ENCODE measurements around the gene EFCAB11.
A peak's percentile ranks its signal among the peaks of the same experiment; 100 is the strongest.

EFCAB11 gene

DNA sequence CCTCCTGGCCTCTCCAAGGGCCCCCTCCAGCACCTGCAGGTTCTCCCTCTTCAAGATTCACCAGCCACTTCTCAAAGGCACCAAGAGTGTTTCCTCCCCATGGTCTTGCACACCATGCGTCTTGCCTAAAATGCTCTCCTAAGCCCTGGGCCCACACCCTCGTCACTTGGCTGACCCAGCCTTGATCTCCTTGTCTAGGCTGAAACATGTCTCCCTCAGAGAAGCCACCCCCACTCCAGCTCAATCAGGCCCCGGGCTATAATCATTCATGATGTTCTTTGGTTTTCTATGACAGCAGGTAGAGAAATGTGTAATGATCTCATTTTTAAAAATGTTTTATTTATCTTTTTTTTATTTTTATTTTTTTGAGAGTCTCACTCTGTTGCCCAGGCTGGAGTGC, 88.1 kb downstream of the EFCAB11 start:
- DNase-seq (ENCODE audit: low read depth, low spot score), result no peak

DNA sequence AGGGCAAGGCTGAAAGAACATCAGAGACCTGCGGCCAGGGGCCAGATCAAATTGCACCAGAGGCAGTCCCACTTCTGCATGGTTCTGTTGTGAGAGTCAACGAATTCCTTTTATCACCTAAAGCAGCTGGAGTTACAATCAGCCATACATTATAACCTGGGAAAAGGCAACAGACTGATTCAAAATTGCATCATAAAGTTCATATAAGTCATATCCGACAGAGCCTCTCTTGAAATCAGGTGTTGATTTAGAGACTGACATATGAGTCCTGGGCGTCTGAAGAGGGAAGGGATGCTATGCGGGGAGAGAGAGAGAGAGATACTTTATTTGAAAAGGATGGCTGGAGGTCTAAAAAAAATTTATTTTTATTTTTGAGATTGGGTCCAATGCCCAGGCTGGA, 89.4 kb downstream of the EFCAB11 start:
- no peak for DNase-seq (ENCODE audit: low read depth, low spot score)

GRCh38 chr14:89862856-89863255, 91.7 kb downstream of the EFCAB11 start:
- DNase-seq (ENCODE audit: low read depth, low spot score), result no peak

DNA sequence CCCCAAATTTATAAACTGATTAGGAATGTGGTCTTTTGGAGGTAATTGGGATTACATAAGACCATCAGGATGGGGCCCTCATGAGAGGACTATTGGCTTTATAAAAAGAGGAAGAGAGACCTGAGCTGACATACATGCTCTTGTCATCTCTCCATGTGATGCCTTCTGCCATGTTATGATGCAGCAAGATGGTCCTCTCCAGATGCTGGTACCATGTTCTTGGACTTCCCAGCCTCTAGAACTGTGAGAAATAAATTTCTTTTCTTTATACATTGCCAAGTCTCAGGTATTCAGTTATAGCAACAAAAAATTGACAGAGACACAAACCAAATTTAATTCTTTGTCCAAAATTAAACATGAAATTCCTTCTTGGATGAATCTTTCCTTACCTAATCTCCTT, 92.9 kb downstream of the EFCAB11 start:
- DNase-seq (ENCODE audit: low read depth, low spot score), result no peak

DNA sequence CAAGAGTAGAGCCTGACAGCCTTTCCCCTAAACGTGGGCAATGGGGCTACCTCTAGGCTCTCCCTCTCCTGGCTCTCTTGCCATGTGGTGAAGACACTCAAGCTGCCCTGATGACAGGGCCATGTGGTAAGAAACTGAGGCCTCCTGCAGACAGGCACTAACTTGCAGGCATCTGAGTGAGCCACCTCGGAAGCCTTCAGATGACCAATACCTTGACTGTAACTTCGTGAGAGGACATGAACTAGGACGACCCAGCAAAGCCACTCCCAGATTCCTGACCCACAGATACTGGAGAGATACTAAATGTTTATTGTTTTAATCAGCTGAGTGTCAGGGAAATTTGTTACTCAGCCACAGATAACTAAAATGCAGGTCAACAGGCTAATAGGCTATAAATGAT, 96.4 kb downstream of the EFCAB11 start:
- no peak for DNase-seq (ENCODE audit: low read depth, low spot score)

GRCh38 chr14:89856871-89857345, 97.6 kb downstream of the EFCAB11 start:
- DNase-seq (ENCODE audit: low read depth, low spot score), result no peak

- DNase-seq (ENCODE audit: low read depth, low spot score), result peak; percentile 6
These were observed 98.4 kb downstream of the EFCAB11 start for GRCh38 chr14:89855961-89856656.

DNA sequence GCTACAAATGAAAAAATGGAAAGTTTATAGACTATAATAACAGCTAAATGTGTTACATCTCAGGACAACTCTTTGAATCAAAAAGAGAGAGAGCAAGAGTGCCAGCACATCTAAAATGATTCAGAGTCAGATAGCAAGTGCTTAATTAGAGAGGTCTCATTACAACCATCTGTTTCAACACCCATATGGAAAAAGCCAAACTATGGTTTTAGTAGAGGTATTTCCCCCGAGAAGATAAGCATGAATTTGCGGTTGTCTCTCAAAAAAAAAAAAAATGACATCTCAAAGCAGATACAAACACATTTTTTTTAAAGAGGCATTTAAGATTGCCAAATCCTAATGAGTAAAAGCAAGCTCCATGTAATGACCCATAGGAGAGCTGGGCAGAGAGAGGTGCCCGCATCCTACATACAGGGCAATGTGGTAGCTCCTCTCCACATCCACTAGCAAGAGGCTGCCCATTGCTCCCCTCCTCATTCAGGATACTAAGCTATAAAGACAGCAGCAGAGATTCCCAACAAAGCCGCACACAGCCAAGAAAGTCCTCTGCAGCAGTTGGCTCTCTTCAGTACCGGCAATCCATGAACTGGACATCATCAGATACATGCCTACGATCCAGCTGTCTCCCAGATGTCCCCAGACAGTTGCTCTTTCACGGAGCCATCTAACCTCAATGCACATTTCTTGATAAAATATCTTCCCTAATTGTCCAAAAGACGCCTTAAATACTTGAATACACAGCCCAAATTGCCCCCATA, 100.4 kb downstream of the EFCAB11 start:
- no peak for DNase-seq (ENCODE audit: low read depth, low spot score)

GRCh38 chr14:89851106-89851505, 103.4 kb downstream of the EFCAB11 start:
- peak; percentile 12 for DNase-seq (ENCODE audit: low read depth, low spot score)

DNA sequence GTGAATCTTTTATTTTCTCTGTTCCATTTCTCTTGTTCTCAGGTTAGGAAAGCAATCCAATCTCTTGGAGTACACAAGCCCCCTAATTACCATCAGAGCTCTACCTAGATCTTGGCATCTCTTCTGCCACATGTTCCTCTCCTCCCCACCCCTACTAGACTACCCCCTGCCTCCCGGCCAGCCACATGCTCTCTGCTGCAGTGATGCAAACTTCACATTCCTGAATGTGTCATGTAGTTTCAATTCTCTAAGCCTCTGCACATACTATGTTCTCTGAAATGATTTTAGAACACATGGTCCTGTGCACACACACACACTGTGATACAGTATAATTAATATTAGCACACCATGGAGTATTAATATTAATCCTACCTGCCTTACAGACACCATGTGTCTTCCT, 104.6 kb downstream of the EFCAB11 start:
- DNase-seq (ENCODE audit: low read depth, low spot score), result no peak

DNA sequence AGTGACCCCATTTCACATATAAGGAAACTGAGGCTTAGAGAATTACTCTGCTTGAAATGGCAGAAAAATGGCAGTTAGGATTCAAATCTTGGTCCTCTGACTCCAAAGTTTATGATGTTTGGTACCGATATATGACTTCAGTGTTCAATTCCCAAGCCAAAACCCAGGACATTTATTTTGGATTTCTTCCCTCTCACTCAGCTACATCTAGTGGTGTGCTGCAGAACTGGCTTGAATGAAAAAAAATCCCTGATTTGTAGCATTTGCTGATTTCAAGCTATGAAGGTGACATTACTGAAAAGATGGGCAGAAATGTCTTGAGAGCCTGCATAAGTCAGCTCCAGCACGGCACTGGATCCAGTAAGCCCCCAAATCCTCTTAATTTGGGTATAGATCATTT, 106.4 kb downstream of the EFCAB11 start:
- DNase-seq (ENCODE audit: low read depth, low spot score), result no peak

GRCh38 chr14:89845346-89845745, 109.2 kb downstream of the EFCAB11 start:
- peak; percentile 7 for DNase-seq (ENCODE audit: low read depth, low spot score)

- no peak for DNase-seq (ENCODE audit: low read depth, low spot score)
These were observed 110.0 kb downstream of the EFCAB11 start for GRCh38 chr14:89844508-89844907.

- no peak for DNase-seq (ENCODE audit: low read depth, low spot score)
These were observed 111.7 kb downstream of the EFCAB11 start for GRCh38 chr14:89842837-89843236.

GRCh38 chr14:89841851-89842250, 112.7 kb downstream of the EFCAB11 start:
- DNase-seq (ENCODE audit: low read depth, low spot score), result no peak

- DNase-seq (ENCODE audit: low read depth, low spot score), result no peak
These were observed 117.6 kb downstream of the EFCAB11 start for GRCh38 chr14:89836830-89837469.

- no peak for DNase-seq (ENCODE audit: low read depth, low spot score)
These were observed 120.9 kb downstream of the EFCAB11 start for GRCh38 chr14:89833661-89834060.

GRCh38 chr14:89833120-89833532, 121.4 kb downstream of the EFCAB11 start:
- DNase-seq (ENCODE audit: low read depth, low spot score), result no peak

GRCh38 chr14:89828471-89829165, 125.9 kb downstream of the EFCAB11 start:
- DNase-seq (ENCODE audit: low read depth, low spot score), result no peak

- DNase-seq (ENCODE audit: low read depth, low spot score), result no peak
These were observed 127.3 kb downstream of the EFCAB11 start for GRCh38 chr14:89827265-89827664.

GRCh38 chr14:89826596-89826995, 127.9 kb downstream of the EFCAB11 start:
- DNase-seq (ENCODE audit: low read depth, low spot score), result no peak

DNA sequence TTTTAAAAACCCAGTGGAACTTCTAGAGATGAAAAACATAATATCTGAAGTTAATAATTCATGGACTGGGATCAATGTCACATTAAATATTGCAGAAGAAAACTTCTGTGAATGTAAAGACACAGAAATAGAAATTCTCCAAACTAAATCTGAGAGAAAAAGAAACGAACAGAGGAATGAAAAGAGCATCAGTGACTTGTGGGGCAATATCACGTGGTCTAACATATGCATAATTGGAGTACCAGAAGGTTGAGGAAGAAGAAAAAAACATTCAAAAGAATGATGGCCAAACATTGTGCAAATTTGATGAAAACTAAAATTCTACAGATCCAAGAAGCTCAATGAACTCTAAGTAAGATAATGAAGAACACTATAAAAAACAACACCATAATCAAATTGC, 130.8 kb downstream of the EFCAB11 start:
- DNase-seq (ENCODE audit: low read depth, low spot score), result no peak

All from smooth muscle cell of the brain vasculature (primary cell).